GM12801 (cell line): ENCODE measurements around the gene INTS7.

ENCODE experiments used
- CTCF ChIP-seq: IDR thresholded peaks from one replicate; pipeline ENCODE4 v1.5.1; 2011; ENCODE audit warnings: control low read depth; ENCODE audit not compliant: insufficient read length; ENCODE audit errors: extremely low read depth

Gene INTS7

DNA sequence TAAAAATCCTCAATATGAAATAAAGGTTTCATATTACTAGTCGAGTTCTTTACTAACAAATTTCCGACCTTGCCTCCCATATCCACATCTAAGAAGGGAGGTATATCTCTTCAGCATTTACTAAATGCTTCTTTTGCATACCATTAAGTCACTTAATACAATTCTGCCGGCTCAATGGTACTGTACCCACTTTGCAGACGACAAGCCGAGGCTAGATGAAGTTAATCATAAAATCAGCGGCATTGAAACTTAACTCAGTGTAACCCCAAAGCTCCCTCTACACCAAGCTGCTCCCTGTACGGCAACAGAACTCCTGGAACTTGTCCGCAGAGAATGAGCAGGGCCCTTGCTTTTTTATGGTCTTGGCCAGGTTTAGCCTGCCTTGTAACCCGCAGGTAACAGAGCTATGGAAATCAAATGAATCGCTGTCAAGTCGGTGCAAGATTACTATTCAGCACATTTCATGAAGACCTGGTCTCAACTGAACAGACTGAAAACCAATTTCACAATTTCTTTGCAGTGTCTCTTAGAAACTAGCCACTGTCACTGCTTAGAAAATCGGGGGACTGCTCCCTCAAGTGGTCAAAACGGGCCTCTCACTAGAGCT, 738 bp downstream of the INTS7 start:
- TF ChIP-seq CTCF = no peak

DNA sequence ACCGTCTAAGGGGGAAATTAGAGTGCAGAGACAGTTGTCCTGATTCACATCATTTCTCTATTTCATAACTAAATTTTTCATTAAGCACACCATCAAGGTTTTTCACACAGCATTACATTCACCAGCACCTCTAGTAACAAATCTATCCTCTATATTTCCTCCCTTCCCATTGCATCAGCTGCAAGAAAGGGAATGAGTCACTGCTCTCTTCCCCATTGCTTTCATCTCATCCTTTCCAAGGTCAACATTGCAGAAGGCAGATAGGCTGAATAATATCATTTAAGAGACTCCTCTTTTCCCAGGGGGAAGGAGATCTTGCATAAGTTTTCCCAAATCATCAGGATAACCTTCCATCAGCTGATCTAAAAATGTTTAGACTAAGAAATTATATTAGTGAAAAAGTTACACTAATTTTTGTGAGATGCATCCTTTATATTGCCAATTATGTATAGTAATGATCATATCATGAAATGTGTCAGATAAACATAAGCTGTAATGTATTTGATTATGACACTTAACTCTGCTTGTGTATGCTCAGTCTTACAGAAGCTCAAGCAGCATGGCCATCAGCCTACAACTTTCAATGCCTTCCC, 4.3 kb downstream of the INTS7 start:
- TF ChIP-seq CTCF = no peak

GRCh38 chr1:212024469-212025149, 10.7 kb downstream of the INTS7 start:
- TF ChIP-seq CTCF = no peak

DNA sequence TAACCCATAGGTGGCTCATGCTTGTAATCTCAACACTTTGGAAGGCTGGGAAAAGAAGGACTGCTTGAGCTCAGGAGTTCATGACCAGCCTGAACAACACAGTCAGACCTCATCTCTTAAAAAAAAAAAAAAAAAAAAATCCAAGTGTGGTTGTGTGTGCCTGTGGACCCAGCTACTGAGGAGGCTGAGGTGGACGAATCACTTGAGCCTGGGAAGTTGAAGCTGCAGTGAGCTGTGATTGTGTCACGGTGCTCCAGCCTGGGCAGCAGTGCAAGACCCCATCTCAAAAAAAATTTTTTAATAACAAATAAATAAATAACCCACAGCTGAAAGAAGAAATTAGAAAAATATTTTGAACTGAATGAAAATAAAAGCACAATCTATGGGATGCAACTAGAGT, 13.8 kb downstream of the INTS7 start:
- TF ChIP-seq CTCF = no peak

DNA sequence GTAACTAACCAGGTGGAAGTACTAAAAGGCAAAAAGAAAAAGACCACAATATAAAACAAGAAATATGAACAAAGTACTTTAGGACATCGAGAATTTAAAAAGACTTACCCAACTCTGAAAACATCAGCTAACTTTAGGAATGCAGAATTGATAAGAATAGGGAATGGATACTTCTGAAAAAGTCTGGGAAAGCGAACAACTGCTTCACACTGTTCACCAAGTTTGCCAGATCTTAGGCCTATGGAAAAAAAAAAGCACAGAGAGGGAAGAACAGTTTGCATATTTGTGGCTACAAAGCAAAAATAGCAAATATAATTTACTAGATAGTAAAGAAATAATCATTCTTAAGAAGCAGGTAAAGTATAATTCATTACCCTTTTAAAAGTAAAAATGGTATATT, 14.4 kb downstream of the INTS7 start:
- TF ChIP-seq CTCF = no peak

GRCh38 chr1:212013672-212014071, 21.7 kb downstream of the INTS7 start:
- no peak for TF ChIP-seq CTCF

DNA sequence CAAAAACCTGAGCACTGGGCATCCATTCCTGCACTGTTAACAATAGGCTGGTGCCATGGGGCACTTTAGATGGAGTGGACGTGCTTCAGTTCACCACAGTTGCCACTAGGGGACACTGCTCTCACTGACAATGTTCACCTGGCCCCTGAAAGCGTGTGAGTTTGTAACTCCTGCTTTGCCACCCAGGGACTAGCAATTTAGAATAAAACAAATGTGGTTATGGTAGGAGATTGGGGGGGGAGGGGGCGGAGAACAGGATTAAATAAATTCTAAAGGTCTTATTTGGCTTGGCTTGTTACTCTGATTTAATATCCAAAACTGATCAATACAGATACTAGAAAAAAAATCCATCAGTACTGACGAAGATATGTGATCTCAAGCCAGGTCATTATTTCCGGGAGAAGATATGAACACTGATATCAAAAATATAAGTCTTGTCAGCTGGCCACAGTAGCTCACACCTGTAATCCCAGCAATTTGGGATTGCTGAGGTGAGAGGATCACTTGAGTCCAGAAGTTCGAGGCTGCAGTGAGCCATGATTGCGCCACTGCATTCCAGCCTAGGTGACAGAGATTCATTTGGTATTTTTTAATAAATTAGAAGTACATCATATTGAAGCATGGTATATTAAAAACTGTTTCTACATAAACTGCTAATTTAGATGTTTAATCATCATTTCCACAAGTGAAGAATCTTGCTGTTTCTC, 23.2 kb downstream of the INTS7 start:
- peak; percentile 94 for TF ChIP-seq CTCF
